Measurements from ENCODE around the gene ZBTB34.
"Not testable (repeated sequence)": the region's sequence is repeated elsewhere in the genome, so short reads cannot be mapped to it uniquely, and the experiment has no call there.

ZBTB34 gene

GRCh38 chr9:126860077-126860756 lies at the start of gene ZBTB34:
Gene ZBTB34 (plus strand): TSS chr9:126860639. CDS start chr9:126879400, 18,761 bp downstream.
- peak; percentile 47 for DNase-seq (ENCODE audit: low read depth, low spot score)

- DNase-seq (ENCODE audit: low read depth, low spot score): no peak
These were observed 47.4 kb upstream of the ZBTB34 start for GRCh38 chr9:126813072-126813471.

GRCh38 chr9:126814091-126814490 lies 46.3 kb upstream of the ZBTB34 start:
- no peak for DNase-seq (ENCODE audit: low read depth, low spot score)

- not testable (repeated sequence) for DNase-seq (ENCODE audit: low read depth, low spot score)
These were observed 42.8 kb upstream of the ZBTB34 start for GRCh38 chr9:126817615-126818014.

- DNase-seq (ENCODE audit: low read depth, low spot score): no peak
These were observed 42.0 kb upstream of the ZBTB34 start for GRCh38 chr9:126818482-126818881.

- DNase-seq (ENCODE audit: low read depth, low spot score): no peak
These were observed 41.0 kb upstream of the ZBTB34 start for GRCh38 chr9:126819482-126819881.

GRCh38 chr9:126822278-126822677 lies 38.2 kb upstream of the ZBTB34 start:
- no peak for DNase-seq (ENCODE audit: low read depth, low spot score)

- DNase-seq (ENCODE audit: low read depth, low spot score): no peak
These were observed 37.6 kb upstream of the ZBTB34 start for GRCh38 chr9:126822873-126823272.

- DNase-seq (ENCODE audit: low read depth, low spot score): not testable (repeated sequence)
These were observed 36.4 kb upstream of the ZBTB34 start for GRCh38 chr9:126824052-126824451.

GRCh38 chr9:126827227-126827626 lies 33.2 kb upstream of the ZBTB34 start:
- no peak for DNase-seq (ENCODE audit: low read depth, low spot score)

- DNase-seq (ENCODE audit: low read depth, low spot score): no peak
These were observed 31.4 kb upstream of the ZBTB34 start for GRCh38 chr9:126829035-126829434.

GRCh38 chr9:126830827-126831226 lies 29.6 kb upstream of the ZBTB34 start:
- no peak for DNase-seq (ENCODE audit: low read depth, low spot score)

- no peak for DNase-seq (ENCODE audit: low read depth, low spot score)
These were observed 28.0 kb upstream of the ZBTB34 start for GRCh38 chr9:126832440-126832839.

- DNase-seq (ENCODE audit: low read depth, low spot score): no peak
These were observed 27.4 kb upstream of the ZBTB34 start for GRCh38 chr9:126833020-126833419.

- no peak for DNase-seq (ENCODE audit: low read depth, low spot score)
These were observed 26.6 kb upstream of the ZBTB34 start for GRCh38 chr9:126833710-126834345.

GRCh38 chr9:126834672-126835071 lies 25.8 kb upstream of the ZBTB34 start:
- no peak for DNase-seq (ENCODE audit: low read depth, low spot score)

- DNase-seq (ENCODE audit: low read depth, low spot score): no peak
These were observed 24.2 kb upstream of the ZBTB34 start for GRCh38 chr9:126836216-126836615.

GRCh38 chr9:126838055-126838811 lies 22.2 kb upstream of the ZBTB34 start:
- DNase-seq (ENCODE audit: low read depth, low spot score): no peak

- no peak for DNase-seq (ENCODE audit: low read depth, low spot score)
These were observed 21.5 kb upstream of the ZBTB34 start for GRCh38 chr9:126838895-126839294.

- DNase-seq (ENCODE audit: low read depth, low spot score): no peak
These were observed 21.1 kb upstream of the ZBTB34 start for GRCh38 chr9:126839301-126839700.

GRCh38 chr9:126842220-126842842 lies 18.1 kb upstream of the ZBTB34 start:
- no peak for DNase-seq (ENCODE audit: low read depth, low spot score)

Data from activated naive CD8-positive, alpha-beta T cell treated with anti-CD3 and anti-CD28 coated beads, Interleukin-2, amount 50 U/mL, for 16 hours (primary cell).